SK-N-SH treated with all-trans-retinoic acid at 6 μM for 48 hours (cell line): ENCODE results near the gene RASAL2.

Experiments used
- GLIS3 ChIP-seq: fragments of 250-450 bp; sonication (Bioruptor Pico); IDR thresholded peaks from 2 replicates; pipeline ENCODE4 v1.5.0; 2020; ENCODE audit warnings: mild to moderate bottlenecking, moderate library complexity
- TCF4 ChIP-seq: fragments of 250-450 bp; sonication (Bioruptor Pico); IDR thresholded peaks from 2 replicates; pipeline ENCODE4 v1.8.0; 2021; ENCODE audit warnings: mild to moderate bottlenecking, moderate library complexity, borderline replicate concordance
- ZFP3 ChIP-seq: fragments of 250-450 bp; sonication (Bioruptor Pico); IDR thresholded peaks from 2 replicates; pipeline ENCODE4 v1.5.0; 2020; ENCODE audit warnings: mild to moderate bottlenecking, moderate library complexity
- ZFP30 ChIP-seq: fragments of 450-650 bp; formaldehyde crosslinking; IDR thresholded peaks from 2 replicates; pipeline ENCODE4 v1.5.0; 2022; ENCODE audit warnings: mild to moderate bottlenecking, moderate library complexity
- TF ChIP-seq, protein P1 (sequence below): fragments of 250-450 bp; sonication (Bioruptor Pico); IDR thresholded peaks from 2 replicates; pipeline ENCODE4 v1.8.0; 2020; ENCODE audit warnings: mild to moderate bottlenecking, moderate library complexity, borderline replicate concordance
- TF ChIP-seq, protein P2 (sequence below): fragments of 250-450 bp; sonication (Bioruptor Pico); IDR thresholded peaks from 2 replicates; pipeline ENCODE4 v1.5.1; 2020; ENCODE audit warnings: low read depth, mild to moderate bottlenecking, moderate library complexity

DNA sequence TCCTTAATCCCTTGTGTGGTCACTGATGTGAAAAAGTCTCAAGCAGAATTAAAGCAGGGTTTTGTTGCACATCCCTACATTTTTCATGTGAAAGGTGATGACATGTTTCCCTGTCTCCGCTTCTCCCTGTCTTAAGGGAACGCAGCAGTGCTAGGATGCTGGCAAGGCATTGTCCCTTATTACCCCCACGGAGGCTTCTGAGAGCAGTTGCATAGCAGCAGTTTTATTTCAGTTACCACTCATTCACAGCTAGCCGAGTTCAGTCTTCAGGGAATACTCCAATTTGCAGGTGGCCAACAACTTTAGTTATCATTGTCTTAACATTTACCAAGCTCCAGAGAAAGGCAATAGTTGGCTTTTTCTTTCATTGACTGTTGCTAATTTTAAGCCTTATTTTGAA, 313.8 kb downstream of the RASAL2 start:
- TF ChIP-seq, protein P1, sequence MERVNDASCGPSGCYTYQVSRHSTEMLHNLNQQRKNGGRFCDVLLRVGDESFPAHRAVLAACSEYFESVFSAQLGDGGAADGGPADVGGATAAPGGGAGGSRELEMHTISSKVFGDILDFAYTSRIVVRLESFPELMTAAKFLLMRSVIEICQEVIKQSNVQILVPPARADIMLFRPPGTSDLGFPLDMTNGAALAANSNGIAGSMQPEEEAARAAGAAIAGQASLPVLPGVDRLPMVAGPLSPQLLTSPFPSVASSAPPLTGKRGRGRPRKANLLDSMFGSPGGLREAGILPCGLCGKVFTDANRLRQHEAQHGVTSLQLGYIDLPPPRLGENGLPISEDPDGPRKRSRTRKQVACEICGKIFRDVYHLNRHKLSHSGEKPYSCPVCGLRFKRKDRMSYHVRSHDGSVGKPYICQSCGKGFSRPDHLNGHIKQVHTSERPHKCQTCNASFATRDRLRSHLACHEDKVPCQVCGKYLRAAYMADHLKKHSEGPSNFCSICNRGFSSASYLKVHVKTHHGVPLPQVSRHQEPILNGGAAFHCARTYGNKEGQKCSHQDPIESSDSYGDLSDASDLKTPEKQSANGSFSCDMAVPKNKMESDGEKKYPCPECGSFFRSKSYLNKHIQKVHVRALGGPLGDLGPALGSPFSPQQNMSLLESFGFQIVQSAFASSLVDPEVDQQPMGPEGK (CRISPR knock-in tag): no peak
- TF ChIP-seq ZFP30 (CRISPR knock-in tag) (no peak), TCF4 (CRISPR knock-in tag) (no peak), GLIS3 (no peak), ZFP3 (CRISPR knock-in tag) (no peak)
- TF ChIP-seq, protein P2, sequence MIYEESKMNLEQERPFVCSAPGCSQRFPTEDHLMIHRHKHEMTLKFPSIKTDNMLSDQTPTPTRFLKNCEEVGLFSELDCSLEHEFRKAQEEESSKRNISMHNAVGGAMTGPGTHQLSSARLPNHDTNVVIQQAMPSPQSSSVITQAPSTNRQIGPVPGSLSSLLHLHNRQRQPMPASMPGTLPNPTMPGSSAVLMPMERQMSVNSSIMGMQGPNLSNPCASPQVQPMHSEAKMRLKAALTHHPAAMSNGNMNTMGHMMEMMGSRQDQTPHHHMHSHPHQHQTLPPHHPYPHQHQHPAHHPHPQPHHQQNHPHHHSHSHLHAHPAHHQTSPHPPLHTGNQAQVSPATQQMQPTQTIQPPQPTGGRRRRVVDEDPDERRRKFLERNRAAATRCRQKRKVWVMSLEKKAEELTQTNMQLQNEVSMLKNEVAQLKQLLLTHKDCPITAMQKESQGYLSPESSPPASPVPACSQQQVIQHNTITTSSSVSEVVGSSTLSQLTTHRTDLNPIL (CRISPR knock-in tag): no peak
